ENCODE data around the gene TBC1D28.
"Not testable (repeated sequence)": the region's sequence is repeated elsewhere in the genome, so short reads cannot be mapped to it uniquely, and the experiment has no call there.

TBC1D28 gene

DNA sequence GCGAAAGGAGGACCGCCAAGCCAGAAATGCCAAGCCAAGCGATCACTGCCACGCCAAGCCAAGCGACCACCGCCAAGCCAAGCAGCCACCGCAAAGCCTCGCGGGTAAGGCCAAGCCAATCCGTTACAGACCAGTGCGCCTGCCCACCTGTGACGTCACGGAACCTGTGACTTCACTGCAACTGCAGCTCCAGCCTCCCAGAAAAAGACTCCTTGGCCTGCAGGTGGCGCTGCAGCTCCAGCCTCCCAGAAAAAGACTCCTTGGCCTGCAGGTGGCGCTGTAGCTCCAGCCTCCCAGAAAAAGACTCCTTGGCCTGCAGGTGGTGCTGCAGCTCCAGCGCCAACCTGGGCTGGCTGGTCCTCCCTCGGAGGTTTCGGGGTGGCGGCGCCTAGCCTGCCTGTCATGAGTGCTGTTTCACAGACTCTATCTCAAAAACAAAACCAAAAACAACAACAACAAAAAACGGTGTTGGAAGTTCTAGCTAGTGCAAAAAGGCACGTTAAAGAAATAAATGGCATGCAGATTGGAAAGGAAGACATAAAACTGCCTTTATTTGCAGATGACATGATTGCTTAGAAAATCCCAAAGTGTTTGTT is 18.6 kb downstream of the TBC1D28 start:
- peak; percentile 81 for DNase-seq
- in situ Hi-C loops (cut with HindIII; ENCODE audit: low pct_ligation_motif_present, low pct_unique_long_range_greater_than_20kb, low sequenced_read_pairs) = not testable (repeated sequence)

DNA sequence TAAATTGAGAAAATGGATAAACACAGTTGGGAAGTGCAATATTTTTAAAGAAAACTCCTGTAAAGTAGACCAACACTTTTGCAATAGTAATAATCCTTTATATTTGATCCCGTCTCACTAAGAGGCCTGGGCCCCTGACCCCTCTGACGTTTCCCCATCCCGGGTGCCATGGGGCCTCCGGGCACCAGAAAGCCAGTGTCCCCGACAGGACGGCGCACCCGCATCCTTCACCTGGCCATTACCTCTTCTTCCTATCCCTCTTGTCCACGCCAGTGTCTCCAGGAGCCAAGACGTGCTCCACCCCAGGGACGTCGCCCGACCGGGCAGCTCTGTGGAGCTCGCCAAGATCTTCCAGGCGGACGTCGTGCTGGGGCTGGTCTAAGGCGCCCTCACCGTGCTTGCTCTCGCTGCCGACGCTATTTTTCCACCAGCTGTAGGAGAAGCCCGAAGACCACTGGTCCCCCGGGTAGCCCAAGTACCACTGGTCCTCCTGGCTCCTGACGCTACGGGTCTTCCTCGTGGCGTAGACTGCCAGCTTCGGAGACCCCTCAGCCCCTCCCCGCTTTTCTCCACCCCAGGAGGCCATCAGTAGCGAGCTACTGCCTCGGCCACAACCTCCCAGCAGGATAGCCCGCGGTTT is 19.2 kb downstream of the TBC1D28 start:
- in situ Hi-C loops (cut with HindIII; ENCODE audit: low pct_ligation_motif_present, low pct_unique_long_range_greater_than_20kb, low sequenced_read_pairs) = not testable (repeated sequence)
- peak; percentile 24 for DNase-seq

GRCh38 chr17:18617613-18618012 is 26.6 kb downstream of the TBC1D28 start:
- in situ Hi-C loops (cut with HindIII; ENCODE audit: low pct_ligation_motif_present, low pct_unique_long_range_greater_than_20kb, low sequenced_read_pairs); DNase-seq: not testable (repeated sequence)

DNA sequence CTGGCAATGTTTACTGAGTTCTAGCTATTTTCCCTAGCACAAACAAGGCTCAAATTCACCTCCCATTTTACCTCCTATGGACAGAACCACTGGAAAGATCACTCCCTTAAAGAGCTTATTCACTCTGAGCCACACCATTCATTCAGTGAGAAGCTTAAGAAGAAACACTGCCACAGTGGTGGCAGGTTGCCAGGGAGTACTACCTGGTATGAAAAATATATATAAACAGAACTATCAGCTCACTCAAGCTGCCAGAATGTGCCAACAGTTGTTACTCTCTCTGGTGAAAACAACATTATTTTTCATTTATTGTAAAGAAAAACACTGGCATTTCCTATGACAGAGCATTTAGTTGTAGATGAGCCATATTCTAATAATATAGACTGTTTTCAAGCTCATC is 31.2 kb downstream of the TBC1D28 start:
- DNase-seq; in situ Hi-C loops (cut with HindIII; ENCODE audit: low pct_ligation_motif_present, low pct_unique_long_range_greater_than_20kb, low sequenced_read_pairs): not testable (repeated sequence)

- in situ Hi-C loops (cut with HindIII; ENCODE audit: low pct_ligation_motif_present, low pct_unique_long_range_greater_than_20kb, low sequenced_read_pairs); DNase-seq: not testable (repeated sequence)
Measured at GRCh38 chr17:18593138-18593537, 51.1 kb downstream of the TBC1D28 start.

Measured in ACHN (cell line).